DOHH2 (cell line): ENCODE data around the gene CCDC38.
A peak's percentile ranks its signal among the peaks of the same experiment; 100 is the strongest.

Source experiments
- H3F3A ChIP-seq: fragments of 200-600 bp; sonication (generic), shearing (Covaris generic); 2 replicates; pipeline ENCODE4 v1.6.0; 2016; ENCODE audit warnings: antibody characterized with exemption, mild to moderate bottlenecking; ENCODE audit not compliant: control insufficient read depth, insufficient read depth
- H3K27ac ChIP-seq: fragments of 200-600 bp; sonication (generic); 2 replicates; pipeline ENCODE4 v1.5.1; 2014; ENCODE audit warnings: low read depth, mild to moderate bottlenecking, low read length, moderate library complexity
- H3K27me3 ChIP-seq: fragments of 200-600 bp; sonication (generic); 2 replicates; pipeline ENCODE4 v1.6.1; 2014; ENCODE audit warnings: mild to moderate bottlenecking, low read length, mixed read lengths; ENCODE audit not compliant: control insufficient read depth
- H3K36me3 ChIP-seq: fragments of 200-600 bp; sonication (generic); 2 replicates; pipeline ENCODE4 v1.6.1; 2014; ENCODE audit warnings: mild to moderate bottlenecking, low read length, moderate library complexity, mixed read lengths; ENCODE audit not compliant: control insufficient read depth
- H3K4me1 ChIP-seq: fragments of 200-600 bp; sonication (generic); 2 replicates; pipeline ENCODE4 v1.6.1; 2014; ENCODE audit warnings: mild to moderate bottlenecking, low read length, mixed read lengths; ENCODE audit not compliant: control insufficient read depth
- H3K4me2 ChIP-seq: fragments of 200-600 bp; sonication (generic); 2 replicates; pipeline ENCODE4 v1.6.0; 2014; ENCODE audit warnings: mild to moderate bottlenecking, low read length, moderate library complexity
- H3K4me3 ChIP-seq: fragments of 200-600 bp; sonication (generic); 2 replicates; pipeline ENCODE4 v1.5.1; 2014; ENCODE audit warnings: mild to moderate bottlenecking, low read length, mixed read lengths
- H3K79me2 ChIP-seq: fragments of 200-600 bp; sonication (generic); 2 replicates; pipeline ENCODE4 v1.6.1; 2014; ENCODE audit warnings: mild to moderate bottlenecking, low read length, mixed read lengths; ENCODE audit not compliant: control insufficient read depth
- H3K9me2 ChIP-seq: fragments of 200-600 bp; sonication (generic); replicated peaks from 2 replicates; pipeline ENCODE4 v1.6.1; 2014; ENCODE audit warnings: mild to moderate bottlenecking, low read length, mixed read lengths; ENCODE audit not compliant: control insufficient read depth
- H3K9me3 ChIP-seq: fragments of 200-600 bp; sonication (generic); 2 replicates; pipeline ENCODE4 v1.6.1; 2014; ENCODE audit warnings: antibody characterized with exemption, low read length, mixed read lengths; ENCODE audit not compliant: control insufficient read depth, insufficient read depth
- H4K20me1 ChIP-seq: fragments of 200-600 bp; sonication (generic); 2 replicates; pipeline ENCODE4 v1.6.0; 2014; ENCODE audit warnings: low read depth, mild to moderate bottlenecking, antibody characterized with exemption, low read length, moderate library complexity; ENCODE audit not compliant: control insufficient read depth, insufficient read depth
- EZH2phosphoT487 ChIP-seq: fragments of 200-600 bp; sonication (generic); IDR thresholded peaks from 2 replicates; pipeline ENCODE4 v1.6.1; 2017; ENCODE audit warnings: borderline replicate concordance, mild to moderate bottlenecking, antibody characterized with exemption, low read length, moderate library complexity, mixed read lengths
- TF ChIP-seq, protein P1 (sequence below): fragments of 200-600 bp; sonication (generic); IDR thresholded peaks from one replicate; pipeline ENCODE4 v1.5.1; 2014; ENCODE audit warnings: antibody characterized with exemption, mild to moderate bottlenecking, low read depth, low read length; ENCODE audit not compliant: poor library complexity, severe bottlenecking

Gene CCDC38

DNA sequence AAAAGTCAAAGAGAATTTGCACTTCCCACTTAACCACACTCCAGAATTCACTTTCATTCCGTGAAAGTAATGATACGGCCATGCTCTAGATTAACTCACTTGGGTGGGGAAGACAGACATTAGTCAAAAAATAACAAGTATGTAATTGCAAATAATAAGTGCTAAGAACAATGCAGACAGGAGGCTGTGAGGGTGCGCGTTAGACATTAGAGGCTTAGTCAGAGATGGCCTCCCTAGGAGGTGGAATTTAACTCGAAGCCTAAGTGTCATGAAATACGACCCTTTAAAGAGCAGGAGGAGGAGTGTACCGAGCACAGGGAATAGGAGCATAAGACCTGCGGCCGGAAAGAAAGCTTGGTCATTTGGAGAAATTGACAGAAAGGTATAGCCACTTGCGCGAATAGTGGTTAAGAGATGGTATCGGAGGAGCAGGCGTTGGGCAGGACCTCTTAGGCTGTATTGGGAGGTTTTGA lies 83.0 kb downstream of the CCDC38 start:
- peak overlapping the region; percentile 80 for H3K4me3 ChIP-seq
- H3K36me3 ChIP-seq, result peaks cover 49% of the 10 kb centered on the region
- H3K9me2 ChIP-seq, result no peaks in the 10 kb centered on the region
- H3K9me3 ChIP-seq, result no peaks in the 10 kb centered on the region
- H4K20me1 ChIP-seq, result no peaks in the 10 kb centered on the region; the same call in 1 of the 2 replicates
- H3K4me2 ChIP-seq, result peak overlapping the region; percentile 76
- peaks cover 4% of the 10 kb centered on the region; the same call in 1 of the 2 replicates for H3K27me3 ChIP-seq
- TF ChIP-seq EZH2phosphoT487, result no peak
- TF ChIP-seq, protein P1, sequence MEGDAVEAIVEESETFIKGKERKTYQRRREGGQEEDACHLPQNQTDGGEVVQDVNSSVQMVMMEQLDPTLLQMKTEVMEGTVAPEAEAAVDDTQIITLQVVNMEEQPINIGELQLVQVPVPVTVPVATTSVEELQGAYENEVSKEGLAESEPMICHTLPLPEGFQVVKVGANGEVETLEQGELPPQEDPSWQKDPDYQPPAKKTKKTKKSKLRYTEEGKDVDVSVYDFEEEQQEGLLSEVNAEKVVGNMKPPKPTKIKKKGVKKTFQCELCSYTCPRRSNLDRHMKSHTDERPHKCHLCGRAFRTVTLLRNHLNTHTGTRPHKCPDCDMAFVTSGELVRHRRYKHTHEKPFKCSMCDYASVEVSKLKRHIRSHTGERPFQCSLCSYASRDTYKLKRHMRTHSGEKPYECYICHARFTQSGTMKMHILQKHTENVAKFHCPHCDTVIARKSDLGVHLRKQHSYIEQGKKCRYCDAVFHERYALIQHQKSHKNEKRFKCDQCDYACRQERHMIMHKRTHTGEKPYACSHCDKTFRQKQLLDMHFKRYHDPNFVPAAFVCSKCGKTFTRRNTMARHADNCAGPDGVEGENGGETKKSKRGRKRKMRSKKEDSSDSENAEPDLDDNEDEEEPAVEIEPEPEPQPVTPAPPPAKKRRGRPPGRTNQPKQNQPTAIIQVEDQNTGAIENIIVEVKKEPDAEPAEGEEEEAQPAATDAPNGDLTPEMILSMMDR, result no peak
- H3K27ac ChIP-seq, result peak overlapping the region; percentile 51
- peaks cover 19% of the 10 kb centered on the region for H3K4me1 ChIP-seq
- H3F3A ChIP-seq, result no peaks in the 10 kb centered on the region
- H3K79me2 ChIP-seq, result peaks cover 56% of the 10 kb centered on the region

DNA sequence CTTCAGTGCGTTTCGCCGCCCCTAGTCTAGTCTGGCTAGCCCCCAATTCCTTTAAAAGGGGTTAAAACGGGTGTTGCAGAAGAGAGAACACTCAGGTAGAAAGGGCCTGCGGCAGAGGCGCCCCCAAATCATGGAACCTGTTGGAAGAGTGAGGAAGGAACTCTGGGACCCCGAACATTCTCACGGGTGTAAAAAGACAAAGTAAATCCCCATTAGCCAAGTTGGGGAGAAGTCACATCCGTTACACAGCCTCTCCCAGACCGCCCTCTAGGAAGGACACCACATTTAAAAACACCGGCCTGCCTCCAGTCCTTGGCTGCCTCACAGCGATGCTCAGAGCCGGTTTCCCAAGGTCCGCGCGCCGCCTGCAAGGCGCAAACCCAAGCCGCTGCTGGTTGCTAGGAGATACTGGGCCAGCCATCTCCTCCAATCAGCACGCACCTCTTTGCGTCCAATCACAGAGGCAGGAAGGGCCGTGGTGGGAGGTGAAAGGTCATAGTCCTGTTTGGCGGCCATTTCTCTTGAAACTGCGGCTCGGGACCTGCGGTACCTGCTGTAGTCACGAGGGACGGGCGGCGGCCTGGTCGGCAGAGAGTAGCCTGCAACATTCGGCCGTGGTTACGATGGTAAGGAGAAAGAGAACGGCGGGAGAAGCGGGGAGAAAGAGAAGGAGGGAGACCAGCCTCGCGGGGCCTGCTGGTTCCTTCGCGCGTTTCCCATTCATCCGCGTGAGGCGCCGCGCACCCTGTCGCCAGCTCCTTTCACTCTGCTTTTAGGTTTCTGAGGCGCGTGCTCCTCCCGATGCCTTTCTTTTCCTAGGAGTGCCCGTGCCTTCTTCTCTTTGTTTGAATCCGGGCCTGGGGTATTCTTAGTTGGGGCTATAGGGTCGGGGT lies 83.7 kb downstream of the CCDC38 start, which contains the start of gene SNRPF:
SNRPF (plus strand) TSS at position 502 of the 893 bp plus-strand sequence; CDS start at position 624, 122 bp downstream.
- H3K27me3 ChIP-seq, result peaks cover 8% of the 10 kb centered on the region; the same call in 1 of the 2 replicates
- H3K27ac ChIP-seq, result peak within 1 kb of the TSS; percentile 51
- no peaks in the 10 kb centered on the region for H3F3A ChIP-seq
- H3K9me3 ChIP-seq, result no peaks in the 10 kb centered on the region
- H3K4me2 ChIP-seq, result peak within 1 kb of the TSS; percentile 76
- no peaks in the 10 kb centered on the region for H3K9me2 ChIP-seq
- peaks cover 19% of the 10 kb centered on the region for H3K4me1 ChIP-seq
- H3K79me2 ChIP-seq, result peaks cover 50% of the 10 kb centered on the region
- H3K36me3 ChIP-seq, result peaks cover 42% of the 10 kb centered on the region
- H3K4me3 ChIP-seq, result peak within 1 kb of the TSS; percentile 80
- no peaks in the 10 kb centered on the region; the same call in 1 of the 2 replicates for H4K20me1 ChIP-seq
- TF ChIP-seq EZH2phosphoT487, result no peak
- TF ChIP-seq, protein P1, result peak; percentile 40

DNA sequence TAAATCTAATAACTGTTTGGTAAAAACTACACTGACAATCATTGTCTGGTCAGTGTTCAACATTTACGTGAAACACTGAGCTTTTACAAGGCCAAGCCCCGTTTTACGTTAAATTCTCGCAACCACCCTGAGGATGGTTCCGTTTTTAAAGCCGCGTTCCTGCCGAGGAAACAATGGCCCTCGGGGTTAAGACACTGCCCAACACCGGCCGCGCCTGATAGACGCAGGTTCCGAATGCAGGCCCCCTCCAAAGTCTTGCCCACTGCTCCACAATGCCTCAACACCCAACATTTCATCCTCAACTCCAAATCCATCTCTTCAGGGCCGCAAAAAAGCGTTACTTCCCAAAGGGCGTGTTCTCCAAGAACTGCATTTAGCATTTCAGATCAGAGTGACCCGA lies 84.6 kb downstream of the CCDC38 start:
- H3F3A ChIP-seq, result no peaks in the 10 kb centered on the region
- no peaks in the 10 kb centered on the region for H3K9me3 ChIP-seq
- peaks cover 33% of the 10 kb centered on the region for H3K36me3 ChIP-seq
- no peak overlapping the region for H3K27ac ChIP-seq
- no peak for TF ChIP-seq EZH2phosphoT487
- TF ChIP-seq, protein P1, result no peak
- peaks cover 8% of the 10 kb centered on the region; the same call in 1 of the 2 replicates for H3K27me3 ChIP-seq
- H3K4me2 ChIP-seq, result peak overlapping the region; percentile 76
- H3K4me3 ChIP-seq, result peak overlapping the region; percentile 80
- H3K9me2 ChIP-seq, result no peaks in the 10 kb centered on the region
- H3K4me1 ChIP-seq, result peaks cover 19% of the 10 kb centered on the region
- H3K79me2 ChIP-seq, result peaks cover 41% of the 10 kb centered on the region
- no peaks in the 10 kb centered on the region for H4K20me1 ChIP-seq
